ENCODE data around the gene CMTM1.

DNA sequence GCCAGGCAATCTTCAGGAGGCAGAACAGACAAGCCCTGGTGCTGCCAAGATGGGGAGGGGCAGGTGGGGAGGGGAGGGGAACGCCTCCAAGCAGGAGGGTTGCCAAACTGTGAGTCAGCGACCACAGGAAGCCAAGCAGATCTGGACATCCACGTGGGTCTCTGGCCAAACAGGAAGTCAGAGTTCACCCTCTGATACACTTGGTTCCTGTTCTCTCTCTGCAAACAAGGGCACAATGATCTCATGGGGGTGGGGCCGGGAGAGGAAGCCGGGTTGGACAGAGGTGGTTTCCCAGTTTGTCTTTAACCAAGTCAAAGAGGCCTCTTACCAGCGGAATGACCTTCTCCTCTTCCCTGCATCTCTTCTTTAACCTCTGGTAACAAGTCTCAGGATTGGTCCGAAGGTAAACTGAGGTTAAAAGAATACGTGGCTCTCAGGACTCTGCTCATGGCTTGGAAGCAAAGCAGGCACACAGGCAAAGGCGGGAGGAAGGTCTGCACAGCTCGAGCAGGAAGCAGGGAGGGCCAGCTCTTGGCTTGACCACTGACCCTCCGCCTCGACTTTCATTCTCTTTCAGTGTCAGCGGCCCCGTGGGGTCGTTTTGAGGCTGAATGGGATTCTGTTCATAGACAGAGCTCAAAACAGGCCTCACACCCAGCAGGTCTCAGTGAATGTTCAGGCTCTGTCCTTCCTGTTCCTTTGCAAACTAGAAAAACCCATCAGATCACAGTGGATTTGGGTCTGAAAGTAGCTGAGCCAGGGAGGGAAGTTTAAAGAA is 49.2 kb upstream of the CMTM1 start:
- TF ChIP-seq, protein P1, sequence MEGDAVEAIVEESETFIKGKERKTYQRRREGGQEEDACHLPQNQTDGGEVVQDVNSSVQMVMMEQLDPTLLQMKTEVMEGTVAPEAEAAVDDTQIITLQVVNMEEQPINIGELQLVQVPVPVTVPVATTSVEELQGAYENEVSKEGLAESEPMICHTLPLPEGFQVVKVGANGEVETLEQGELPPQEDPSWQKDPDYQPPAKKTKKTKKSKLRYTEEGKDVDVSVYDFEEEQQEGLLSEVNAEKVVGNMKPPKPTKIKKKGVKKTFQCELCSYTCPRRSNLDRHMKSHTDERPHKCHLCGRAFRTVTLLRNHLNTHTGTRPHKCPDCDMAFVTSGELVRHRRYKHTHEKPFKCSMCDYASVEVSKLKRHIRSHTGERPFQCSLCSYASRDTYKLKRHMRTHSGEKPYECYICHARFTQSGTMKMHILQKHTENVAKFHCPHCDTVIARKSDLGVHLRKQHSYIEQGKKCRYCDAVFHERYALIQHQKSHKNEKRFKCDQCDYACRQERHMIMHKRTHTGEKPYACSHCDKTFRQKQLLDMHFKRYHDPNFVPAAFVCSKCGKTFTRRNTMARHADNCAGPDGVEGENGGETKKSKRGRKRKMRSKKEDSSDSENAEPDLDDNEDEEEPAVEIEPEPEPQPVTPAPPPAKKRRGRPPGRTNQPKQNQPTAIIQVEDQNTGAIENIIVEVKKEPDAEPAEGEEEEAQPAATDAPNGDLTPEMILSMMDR (IDR thresholded peaks at IDR 0.05 in 8 of 11, conservative IDR thresholded peaks at IDR 0.05 in 3 of 11): peak in 3 of 11 experiments; percentile 9 to 28 (median 11)
- TF ChIP-seq POLR2A (IDR thresholded peaks at IDR 0.05) (peak in 1 of 3 donors; percentile 41), POLR2AphosphoS5 (IDR thresholded peaks at IDR 0.05) (peak; percentile 80 to 97 (median 90))

Measured in spleen (tissue), 7 donors.